ENCODE measurements around the gene STOML3. TPM values are rescaled to one million over a fixed set of nuclear protein-coding genes. Genes with fewer than 3 reads are reported as not detected.

STOML3 gene
- total and polyA plus RNA-seq, 2 of the 8 experiments (the other 6 are each of a cell fraction or from before 2014, with no cell fraction given) = 0.06 TPM; not detected in 1

DNA sequence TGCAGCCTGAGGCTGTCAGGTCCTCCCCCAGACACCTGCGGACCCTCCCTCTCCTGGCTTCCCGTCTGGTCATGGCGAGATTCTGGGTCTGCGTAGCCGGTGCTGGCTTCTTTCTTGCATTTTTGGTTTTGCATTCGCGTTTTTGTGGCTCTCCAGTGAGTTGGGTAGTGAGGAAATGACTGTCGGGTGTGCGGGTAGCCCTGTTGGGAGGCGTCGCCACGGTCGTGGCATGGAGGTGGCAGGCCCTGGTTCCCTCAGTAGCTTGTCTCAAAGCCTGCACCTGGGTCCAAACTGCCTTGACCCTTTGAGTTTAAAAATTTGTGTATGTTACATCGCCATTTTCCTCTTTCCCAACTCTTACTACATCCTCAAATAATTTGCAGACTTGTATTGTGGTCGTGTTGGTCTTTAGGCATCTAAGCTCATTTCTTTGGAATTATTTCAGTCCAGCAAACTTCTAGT lies 48.0 kb upstream of the STOML3 start:
- peak overlapping the region; percentile 76 for H3K27ac ChIP-seq (ENCODE audit: low read depth, low read length)
- H3K14ac ChIP-seq (ENCODE audit: insufficient read length) = no peak overlapping the region
- POLR2A ChIA-PET (ENCODE audit: partially characterized antibody) = interaction anchor here (0.6 to 5.4 kb wide), 8 partner anchors 9 to 48 kb away, joined by 3 to 73 read pairs (median 8); no protein-coding TSS in a partner anchor

More for the DNA sequence above, 48.0 kb upstream of the STOML3 start:
- Histone ChIP-seq H3K18ac (ENCODE audit: extremely low read depth, low read length) (peak overlapping the region; percentile 68; the same call in 1 of the 2 replicates), H3K4ac (replicated peaks; ENCODE audit: insufficient read length, low read depth, low read length) (peak overlapping the region; percentile 13), H3K4me2 (ENCODE audit: insufficient read depth in 1 of 2, low read depth in 2 of 2, low read length in 2 of 2) (peak overlapping the region; percentile 79 to 81), H2AK5ac (ENCODE audit: low read depth, low read length) (no peak overlapping the region), H2BK5ac (ENCODE audit: low read depth, low read length) (peak overlapping the region; percentile 85), H2BK12ac (ENCODE audit: low read depth, low read length) (no peak overlapping the region; the same call in 1 of the 2 replicates), H2BK120ac (replicated peaks; ENCODE audit: low read depth, low read length) (peak overlapping the region; percentile 18), H3K56ac (replicated peaks; ENCODE audit: insufficient read length, low read depth, low read length) (no peak overlapping the region), H2BK20ac (ENCODE audit: low read length) (peak overlapping the region; percentile 57; the same call in 1 of the 2 replicates), H2BK15ac (ENCODE audit: low read length) (peak overlapping the region; percentile 63; the same call in 1 of the 2 replicates), H4K91ac (replicated peaks; ENCODE audit: insufficient read length, low read length) (peak overlapping the region; percentile 84), H3K79me1 (ENCODE audit: low read depth, low read length) (no peaks in the 10 kb centered on the region), H3K23ac (ENCODE audit: insufficient read length) (no peak overlapping the region), H3K23me2 (ENCODE audit: low read depth, low read length) (peaks cover 12% of the 10 kb centered on the region), H3K9me3 (ENCODE audit: insufficient read depth in 2 of 2, low read depth in 1 of 2, low read length in 1 of 2) (no peaks in the 10 kb centered on the region), H3K27me3 (replicated peaks in 1 of 4; ENCODE audit: control insufficient read depth in 3 of 4, extremely low read depth in 1 of 4, insufficient read depth in 3 of 4, low read length in 3 of 4) (no peaks in the 10 kb centered on the region; a peak in 1 of 7 replicates), H4K20me1 (replicated peaks in 1 of 2; ENCODE audit: control insufficient read depth in 1 of 2, insufficient read depth in 2 of 2, low read length in 2 of 2) (peaks cover 3 to 9% of the 10 kb centered on the region in 2 experiments), H3K9ac (replicated peaks in 1 of 4; ENCODE audit: extremely low read depth in 1 of 4, low read depth in 3 of 4, low read length in 3 of 4) (peak overlapping the region; percentile 58 to 88 (median 83)), H3K36me3 (ENCODE audit: control insufficient read depth in 2 of 4, insufficient read depth in 4 of 4, low read length in 3 of 4) (peaks cover 0 to 2% (median 0%) of the 10 kb centered on the region in 4 experiments; a peak in 2 of 8 replicates), H4K8ac (ENCODE audit: extremely low read depth, insufficient read depth, low read length) (peak overlapping the region; percentile 94; the same call in 1 of the 2 replicates), H2AFZ (ENCODE audit: low read length) (peak overlapping the region; percentile 83), H3K79me2 (ENCODE audit: control insufficient read depth in 1 of 2, insufficient read depth in 2 of 2, low read length in 2 of 2) (peaks cover 35 to 51% of the 10 kb centered on the region in 2 experiments), H3K4me1 (replicated peaks in 1 of 4; ENCODE audit: control insufficient read depth in 3 of 4, insufficient read depth in 4 of 4, low read length in 3 of 4) (peaks cover 0 to 10% (median under 1%) of the 10 kb centered on the region in 4 experiments; a peak in 4 of 7 replicates), H3K4me3 (ENCODE audit: extremely low read depth in 1 of 4, insufficient read depth in 2 of 4, low read depth in 3 of 4, low read length in 4 of 4) (peak overlapping the region; percentile 94 to 99 (median 96)), H4K5ac (ENCODE audit: insufficient read length, low read depth, low read length) (peak overlapping the region; percentile 61)
- WGBS, 2 experiments (ENCODE audit: extremely low coverage in 1 of 2, insufficient coverage in 1 of 2, insufficient read length in 1 of 2, insufficient replicate concordance in 2 of 2, low coverage in 1 of 2, low lambda C conversion rate in 2 of 2, missing lambda C conversion rate in 1 of 2) = 6% methylated on average over 15 of the region's 15 CpGs; no CpG with 5 or more reads in 1 of the 2 experiments
- TF ChIP-seq SIN3A (conservative IDR thresholded peaks at IDR 0.05 in 1 of 2, IDR thresholded peaks at IDR 0.05 in 1 of 2; ENCODE audit: low read depth in 1 of 2, low read length in 2 of 2) = peak in 1 of 2 experiments; percentile 12; a peak in 1 of 4 replicates
- TF ChIP-seq TBP (IDR thresholded peaks at IDR 0.05; ENCODE audit: low read depth, low read length) = no peak
- TF ChIP-seq, protein P1, sequence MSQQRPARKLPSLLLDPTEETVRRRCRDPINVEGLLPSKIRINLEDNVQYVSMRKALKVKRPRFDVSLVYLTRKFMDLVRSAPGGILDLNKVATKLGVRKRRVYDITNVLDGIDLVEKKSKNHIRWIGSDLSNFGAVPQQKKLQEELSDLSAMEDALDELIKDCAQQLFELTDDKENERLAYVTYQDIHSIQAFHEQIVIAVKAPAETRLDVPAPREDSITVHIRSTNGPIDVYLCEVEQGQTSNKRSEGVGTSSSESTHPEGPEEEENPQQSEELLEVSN (IDR thresholded peaks at IDR 0.05) = peak; percentile 41; the same call in 1 of the 2 replicates
- TF ChIP-seq SAP30 (IDR thresholded peaks at IDR 0.05; ENCODE audit: insufficient read depth, insufficient replicate concordance, low read length) = peak; percentile 74
- 0 out of 2 replicates have a peak, but pooled peaks have one; percentile 16 for TF ChIP-seq KDM5A (IDR thresholded peaks at IDR 0.05; ENCODE audit: low read length)
- CTCF ChIA-PET (ENCODE audit: partially characterized antibody) = interaction anchor here (1.2 kb wide), 1 partner anchor 60 kb away, joined by 3 read pairs; no protein-coding TSS in a partner anchor
- DNase-seq (ENCODE audit: low read depth in 1 of 2, low spot score in 2 of 2) (no peak), FAIRE-seq (no peak)
